ENCODE measurements around the gene GCHFR. TPM values are rescaled to one million over a fixed set of nuclear protein-coding genes. Genes with fewer than 3 reads are reported as not detected.

Gene GCHFR
- polyA plus RNA-seq, 1 donor from 2014 or later = 7.2 TPM

DNA sequence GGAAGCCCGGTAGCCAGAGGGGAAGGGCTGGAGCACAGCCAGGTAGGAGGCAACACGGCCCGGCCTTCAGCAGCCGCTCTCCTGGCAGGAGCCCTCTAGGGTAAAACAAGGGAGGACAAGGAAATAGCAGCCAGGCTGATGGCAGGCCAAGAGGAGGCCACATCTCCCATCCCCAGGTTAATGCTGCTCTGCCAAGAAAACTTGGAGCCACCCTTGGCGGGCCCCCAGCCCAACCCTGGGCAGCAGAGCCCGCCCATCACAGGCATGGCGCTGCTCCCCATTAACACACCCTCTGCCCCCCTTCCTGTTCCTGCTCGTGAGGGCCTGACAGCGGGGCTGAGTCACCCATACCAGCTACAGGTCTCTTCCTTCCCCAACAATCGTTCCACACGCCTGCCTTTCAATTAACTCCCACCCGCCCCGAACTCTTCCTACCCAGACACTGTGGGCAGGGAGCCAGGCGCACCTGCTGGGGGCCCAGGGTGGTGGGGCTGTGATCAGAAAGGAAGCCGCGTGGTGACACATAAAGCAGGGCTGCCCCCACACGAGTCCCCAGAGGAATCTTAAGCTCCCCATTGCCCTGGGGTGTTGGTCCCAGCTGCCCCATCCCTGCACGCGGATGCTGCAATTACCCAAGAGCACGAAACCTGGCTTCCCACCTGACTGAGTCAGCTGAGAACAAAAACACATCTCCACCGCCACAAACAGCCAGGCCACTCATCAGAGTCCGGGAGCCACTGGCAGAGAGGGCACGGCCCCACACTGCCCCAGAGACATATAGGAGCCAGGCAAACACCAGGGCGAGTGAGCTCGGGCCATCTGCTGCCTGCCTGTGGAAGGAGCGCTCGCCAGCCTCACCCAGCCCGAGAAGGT lies 5.6 kb downstream of the GCHFR start, which contains the start of gene C15orf62:
Gene C15orf62, plus strand, starts transcription at position 707 of the 873 bp plus-strand sequence. CDS start 516 bp downstream, outside the sequence.
- Histone ChIP-seq H3K9ac (ENCODE audit: low read length) (no peak within 1 kb of the TSS), H4K20me1 (ENCODE audit: insufficient read depth) (no peaks in the 10 kb centered on the region), H3F3A (ENCODE audit: insufficient read depth, low read length, poor library complexity, severe bottlenecking) (no peaks in the 10 kb centered on the region), H3K9me2 (ENCODE audit: insufficient read depth, low read length) (no peaks in the 10 kb centered on the region), H3K4me3 (ENCODE audit: low read length) (no peak within 1 kb of the TSS), H3K36me3 (ENCODE audit: insufficient read depth, low read length) (no peaks in the 10 kb centered on the region), H3K27ac (ENCODE audit: low read length) (no peak within 1 kb of the TSS), H2AFZ (ENCODE audit: low read depth, low read length) (no peak within 1 kb of the TSS), H3K4me2 (ENCODE audit: low read length) (no peak within 1 kb of the TSS), H3K9me3 (ENCODE audit: low read length) (no peaks in the 10 kb centered on the region), H3K27me3 (ENCODE audit: insufficient read depth, low read depth, low read length) (peaks cover 5% of the 10 kb centered on the region), H3K79me2 (replicated peaks; ENCODE audit: insufficient read depth, low read length) (no peaks in the 10 kb centered on the region)
- TF ChIP-seq EP300 (conservative IDR thresholded peaks at IDR 0.05; ENCODE audit: poor library complexity, severe bottlenecking) = no peak
- TF ChIP-seq, protein P1, sequence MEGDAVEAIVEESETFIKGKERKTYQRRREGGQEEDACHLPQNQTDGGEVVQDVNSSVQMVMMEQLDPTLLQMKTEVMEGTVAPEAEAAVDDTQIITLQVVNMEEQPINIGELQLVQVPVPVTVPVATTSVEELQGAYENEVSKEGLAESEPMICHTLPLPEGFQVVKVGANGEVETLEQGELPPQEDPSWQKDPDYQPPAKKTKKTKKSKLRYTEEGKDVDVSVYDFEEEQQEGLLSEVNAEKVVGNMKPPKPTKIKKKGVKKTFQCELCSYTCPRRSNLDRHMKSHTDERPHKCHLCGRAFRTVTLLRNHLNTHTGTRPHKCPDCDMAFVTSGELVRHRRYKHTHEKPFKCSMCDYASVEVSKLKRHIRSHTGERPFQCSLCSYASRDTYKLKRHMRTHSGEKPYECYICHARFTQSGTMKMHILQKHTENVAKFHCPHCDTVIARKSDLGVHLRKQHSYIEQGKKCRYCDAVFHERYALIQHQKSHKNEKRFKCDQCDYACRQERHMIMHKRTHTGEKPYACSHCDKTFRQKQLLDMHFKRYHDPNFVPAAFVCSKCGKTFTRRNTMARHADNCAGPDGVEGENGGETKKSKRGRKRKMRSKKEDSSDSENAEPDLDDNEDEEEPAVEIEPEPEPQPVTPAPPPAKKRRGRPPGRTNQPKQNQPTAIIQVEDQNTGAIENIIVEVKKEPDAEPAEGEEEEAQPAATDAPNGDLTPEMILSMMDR (IDR thresholded peaks at IDR 0.05; ENCODE audit: poor library complexity, severe bottlenecking) = no peak
- no peak for TF ChIP-seq SMC3 (conservative IDR thresholded peaks at IDR 0.05; ENCODE audit: poor library complexity)
- TF ChIP-seq, protein P2, sequence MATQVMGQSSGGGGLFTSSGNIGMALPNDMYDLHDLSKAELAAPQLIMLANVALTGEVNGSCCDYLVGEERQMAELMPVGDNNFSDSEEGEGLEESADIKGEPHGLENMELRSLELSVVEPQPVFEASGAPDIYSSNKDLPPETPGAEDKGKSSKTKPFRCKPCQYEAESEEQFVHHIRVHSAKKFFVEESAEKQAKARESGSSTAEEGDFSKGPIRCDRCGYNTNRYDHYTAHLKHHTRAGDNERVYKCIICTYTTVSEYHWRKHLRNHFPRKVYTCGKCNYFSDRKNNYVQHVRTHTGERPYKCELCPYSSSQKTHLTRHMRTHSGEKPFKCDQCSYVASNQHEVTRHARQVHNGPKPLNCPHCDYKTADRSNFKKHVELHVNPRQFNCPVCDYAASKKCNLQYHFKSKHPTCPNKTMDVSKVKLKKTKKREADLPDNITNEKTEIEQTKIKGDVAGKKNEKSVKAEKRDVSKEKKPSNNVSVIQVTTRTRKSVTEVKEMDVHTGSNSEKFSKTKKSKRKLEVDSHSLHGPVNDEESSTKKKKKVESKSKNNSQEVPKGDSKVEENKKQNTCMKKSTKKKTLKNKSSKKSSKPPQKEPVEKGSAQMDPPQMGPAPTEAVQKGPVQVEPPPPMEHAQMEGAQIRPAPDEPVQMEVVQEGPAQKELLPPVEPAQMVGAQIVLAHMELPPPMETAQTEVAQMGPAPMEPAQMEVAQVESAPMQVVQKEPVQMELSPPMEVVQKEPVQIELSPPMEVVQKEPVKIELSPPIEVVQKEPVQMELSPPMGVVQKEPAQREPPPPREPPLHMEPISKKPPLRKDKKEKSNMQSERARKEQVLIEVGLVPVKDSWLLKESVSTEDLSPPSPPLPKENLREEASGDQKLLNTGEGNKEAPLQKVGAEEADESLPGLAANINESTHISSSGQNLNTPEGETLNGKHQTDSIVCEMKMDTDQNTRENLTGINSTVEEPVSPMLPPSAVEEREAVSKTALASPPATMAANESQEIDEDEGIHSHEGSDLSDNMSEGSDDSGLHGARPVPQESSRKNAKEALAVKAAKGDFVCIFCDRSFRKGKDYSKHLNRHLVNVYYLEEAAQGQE (IDR thresholded peaks at IDR 0.05; ENCODE audit: borderline replicate concordance) = no peak
- TF ChIP-seq POLR2AphosphoS5 (IDR thresholded peaks at IDR 0.05) = no peak
- no peak for TF ChIP-seq EZH2 (IDR thresholded peaks at IDR 0.05; ENCODE audit: borderline replicate concordance, insufficient read depth, low read length, poor library complexity, severe bottlenecking)
- TF ChIP-seq RAD21 (conservative IDR thresholded peaks at IDR 0.05) = no peak
- TF ChIP-seq TAF1 (IDR thresholded peaks at IDR 0.05; ENCODE audit: low read depth) = no peak
- no peak for TF ChIP-seq MXI1 (conservative IDR thresholded peaks at IDR 0.05; ENCODE audit: poor library complexity, severe bottlenecking)

DNA sequence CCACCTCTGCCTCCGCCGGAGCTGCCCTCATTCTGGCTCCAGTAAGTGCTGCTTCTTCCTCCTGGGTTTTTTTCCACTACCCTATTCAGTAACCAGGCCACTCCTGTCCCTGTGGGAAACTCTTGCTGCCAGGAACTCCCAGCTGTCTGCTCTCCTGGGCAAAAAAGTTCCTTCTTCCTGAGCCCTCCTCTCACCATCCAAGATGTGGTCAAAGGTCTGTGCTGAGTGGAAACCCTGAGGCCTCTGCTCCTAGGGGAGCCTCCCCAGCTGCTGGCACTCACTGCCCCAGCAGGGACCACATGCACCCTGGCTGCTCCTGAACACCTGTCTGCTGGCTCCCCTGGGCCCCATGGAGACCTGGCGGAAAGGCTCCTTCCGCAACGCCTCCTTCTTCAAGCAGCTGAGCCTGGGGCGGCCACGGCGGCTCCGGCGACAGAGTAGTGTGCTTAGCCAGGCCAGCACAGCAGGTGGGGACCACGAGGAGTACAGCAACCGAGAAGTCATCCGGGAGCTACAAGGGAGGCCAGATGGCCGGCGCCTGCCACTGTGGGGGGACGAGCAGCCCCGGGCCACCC lies 6.4 kb downstream of the GCHFR start:
- Histone ChIP-seq H3K4me3 (ENCODE audit: low read length) (no peak overlapping the region), H3K9me2 (ENCODE audit: insufficient read depth, low read length) (no peaks in the 10 kb centered on the region), H3K27me3 (ENCODE audit: insufficient read depth, low read depth, low read length) (no peaks in the 10 kb centered on the region), H3K79me2 (replicated peaks; ENCODE audit: insufficient read depth, low read length) (no peaks in the 10 kb centered on the region), H3K27ac (ENCODE audit: low read length) (no peak overlapping the region), H3K4me2 (ENCODE audit: low read length) (no peak overlapping the region), H3K9ac (ENCODE audit: low read length) (no peak overlapping the region), H3K36me3 (ENCODE audit: insufficient read depth, low read length) (no peaks in the 10 kb centered on the region), H4K20me1 (ENCODE audit: insufficient read depth) (no peaks in the 10 kb centered on the region), H2AFZ (ENCODE audit: low read depth, low read length) (no peak overlapping the region), H3F3A (ENCODE audit: insufficient read depth, low read length, poor library complexity, severe bottlenecking) (no peaks in the 10 kb centered on the region), H3K9me3 (ENCODE audit: low read length) (no peaks in the 10 kb centered on the region)
- TF ChIP-seq SMC3 (conservative IDR thresholded peaks at IDR 0.05; ENCODE audit: poor library complexity) (no peak), EZH2 (IDR thresholded peaks at IDR 0.05; ENCODE audit: borderline replicate concordance, insufficient read depth, low read length, poor library complexity, severe bottlenecking) (no peak), RAD21 (conservative IDR thresholded peaks at IDR 0.05) (no peak), MXI1 (conservative IDR thresholded peaks at IDR 0.05; ENCODE audit: poor library complexity, severe bottlenecking) (no peak), TAF1 (IDR thresholded peaks at IDR 0.05; ENCODE audit: low read depth) (no peak), POLR2AphosphoS5 (IDR thresholded peaks at IDR 0.05) (no peak), EP300 (conservative IDR thresholded peaks at IDR 0.05; ENCODE audit: poor library complexity, severe bottlenecking) (no peak)
- TF ChIP-seq, protein P2 (IDR thresholded peaks at IDR 0.05; ENCODE audit: borderline replicate concordance) = no peak
- TF ChIP-seq, protein P1 (IDR thresholded peaks at IDR 0.05; ENCODE audit: poor library complexity, severe bottlenecking) = no peak

All from neural cell (in vitro differentiated cells).